HG02970 (cell line): ENCODE measurements around the gene PLAGL2.

Source experiments
- ATAC-seq: cut with Tn5 transposase; IDR thresholded peaks from one replicate; pipeline ENCODE4 v1.9.1; 2021; ENCODE audit warnings: mild to moderate bottlenecking, moderate library complexity, moderate number of reproducible peaks; ENCODE audit not compliant: unreplicated experiment, low FRiP score

Gene PLAGL2

GRCh38 chr20:32232326-32232886 lies 24.9 kb upstream of the PLAGL2 start:
- ATAC-seq = no peak

DNA sequence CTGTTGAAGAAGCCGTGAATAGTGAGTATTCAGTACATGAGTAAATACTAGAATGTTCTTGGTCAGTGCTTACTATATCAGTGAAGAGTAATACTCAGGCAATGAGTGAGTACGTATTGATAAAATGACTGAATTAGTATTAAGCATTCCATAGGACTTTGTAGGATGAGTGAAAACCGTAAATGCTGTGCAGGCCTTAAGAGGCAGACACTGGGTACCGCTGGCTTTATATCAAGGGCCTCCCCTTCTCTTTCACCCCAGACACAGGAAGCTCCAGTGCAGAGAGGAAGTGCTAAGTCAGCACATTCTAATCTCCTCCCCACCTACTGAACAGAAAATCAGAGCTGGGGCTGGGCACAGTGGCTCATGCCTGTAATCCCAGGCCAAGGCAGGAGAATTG lies 24.3 kb upstream of the PLAGL2 start:
- no peak for ATAC-seq

DNA sequence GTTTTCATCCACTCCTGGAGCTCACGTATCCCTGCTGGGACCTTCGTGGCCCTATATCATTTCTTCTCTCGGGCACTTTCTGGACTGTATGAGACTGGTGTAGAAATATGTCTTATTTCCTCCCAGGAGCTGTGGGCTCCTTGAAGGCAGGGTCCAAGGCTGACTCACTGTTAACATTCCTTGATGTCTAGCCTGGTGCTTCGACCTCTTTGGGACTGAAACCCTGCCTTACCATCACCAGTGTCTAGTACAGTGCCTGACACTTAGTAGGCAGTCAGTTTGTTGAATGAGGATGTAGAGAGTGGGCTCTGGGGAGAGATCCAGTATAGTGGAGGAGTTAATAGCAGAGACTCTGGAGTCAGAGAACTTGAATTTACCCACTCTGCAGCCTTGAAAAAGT lies 23.7 kb upstream of the PLAGL2 start:
- no peak for ATAC-seq

- no peak for ATAC-seq
Observed at GRCh38 chr20:32230707-32231106, 23.2 kb upstream of the PLAGL2 start.

GRCh38 chr20:32229251-32229747 lies 21.8 kb upstream of the PLAGL2 start:
- no peak for ATAC-seq

DNA sequence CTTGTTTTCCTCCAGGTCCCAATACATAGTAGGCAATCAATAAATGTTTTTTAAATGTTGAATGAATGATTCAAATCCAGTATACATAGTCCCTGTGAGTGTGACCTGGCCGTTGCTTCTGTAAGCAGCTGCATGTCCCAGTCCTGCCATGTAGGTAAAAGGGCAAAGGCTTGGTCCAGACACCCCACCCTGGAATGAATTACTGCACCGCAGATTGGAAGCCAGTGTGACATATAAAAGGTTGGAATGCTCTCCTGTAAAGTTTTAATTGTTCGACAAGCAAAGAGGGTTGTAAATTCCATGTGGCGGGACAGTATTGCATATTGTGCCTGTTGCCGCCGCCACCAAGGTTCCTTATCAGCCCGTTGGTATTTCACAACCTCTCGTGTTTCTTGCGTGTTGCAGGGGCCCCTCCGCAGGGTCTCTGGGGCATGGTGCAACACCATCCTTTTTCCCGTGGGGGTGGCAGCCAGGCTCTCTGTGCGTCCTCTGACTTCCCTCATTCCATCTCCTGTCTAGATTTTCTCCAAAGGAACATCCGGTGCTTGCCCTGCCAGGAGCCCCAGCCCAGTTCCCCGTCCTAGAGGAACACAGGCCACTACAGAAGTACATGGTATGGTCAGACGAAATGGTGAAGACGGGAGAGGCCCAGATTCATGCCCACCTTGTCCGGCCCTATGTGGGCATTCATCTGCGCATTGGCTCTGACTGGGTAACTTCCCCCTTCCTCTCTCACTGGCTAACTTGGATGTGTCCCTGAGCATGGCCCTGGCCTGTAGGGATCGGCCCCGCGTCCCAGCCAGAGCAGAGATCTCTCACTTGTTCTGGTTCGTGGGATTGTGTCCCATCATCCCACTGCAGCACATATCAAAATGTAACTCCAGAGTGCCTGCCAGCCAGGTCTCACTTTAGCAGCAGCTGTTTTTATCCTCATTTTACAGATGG lies 20.5 kb upstream of the PLAGL2 start:
- no peak for ATAC-seq

- no peak for ATAC-seq
Observed at GRCh38 chr20:32227306-32227705, 19.8 kb upstream of the PLAGL2 start.

- no peak for ATAC-seq
Observed at GRCh38 chr20:32226391-32226790, 18.8 kb upstream of the PLAGL2 start.

DNA sequence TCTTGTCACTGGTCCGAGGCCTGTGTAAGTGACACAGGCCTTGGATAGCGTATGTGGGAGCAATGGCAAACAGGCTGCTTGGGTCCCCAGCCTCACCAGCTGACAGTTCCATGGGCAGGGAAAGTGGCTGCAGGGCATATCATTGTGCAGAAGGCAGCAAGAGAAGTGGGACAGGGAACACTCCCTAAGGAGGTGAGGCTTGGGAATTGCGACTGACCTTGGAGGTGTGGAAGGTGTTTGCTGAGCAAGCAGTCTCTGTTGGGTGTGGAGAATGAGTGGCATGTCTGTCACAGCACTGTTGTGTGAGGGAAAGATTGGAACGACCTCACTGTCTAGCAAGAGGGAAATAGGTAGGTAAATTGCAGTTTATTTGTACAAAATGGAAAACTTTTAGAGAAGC lies 16.9 kb upstream of the PLAGL2 start:
- ATAC-seq = no peak

DNA sequence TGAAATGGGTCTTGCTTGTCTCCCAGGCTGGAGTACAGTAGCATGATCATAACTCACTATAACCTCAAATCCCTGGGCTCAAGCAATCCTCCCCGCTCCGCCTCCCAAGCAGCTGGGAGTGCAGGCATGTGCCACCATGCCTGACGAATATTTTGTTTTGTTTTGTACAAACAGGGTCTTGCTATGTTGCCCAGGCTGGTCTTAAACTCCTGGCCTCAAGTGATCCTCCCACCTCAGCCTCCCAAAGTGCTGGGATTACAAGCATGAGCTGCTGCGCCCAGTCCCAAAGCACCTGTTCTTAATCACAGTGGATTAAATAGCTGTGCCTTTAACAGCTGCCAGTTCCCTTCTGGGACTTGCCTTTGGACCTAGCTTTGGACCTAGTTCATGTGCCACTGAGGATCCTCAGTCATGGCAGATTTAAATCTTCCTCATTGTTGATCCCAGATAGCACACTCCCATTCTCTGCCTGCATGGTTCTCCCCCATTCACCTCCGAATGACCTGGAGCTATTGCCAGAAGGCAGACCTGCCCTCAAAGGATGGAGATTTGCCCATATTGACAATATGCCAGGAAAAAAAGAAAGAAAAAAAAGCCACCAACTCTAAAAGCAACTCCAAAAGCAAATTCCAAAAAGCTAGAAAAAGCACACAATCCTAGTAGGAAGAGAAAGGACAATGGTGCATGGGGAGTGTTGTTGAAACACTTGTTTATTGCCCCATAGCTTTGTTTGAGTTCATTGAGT lies 10.8 kb upstream of the PLAGL2 start:
- ATAC-seq = no peak

DNA sequence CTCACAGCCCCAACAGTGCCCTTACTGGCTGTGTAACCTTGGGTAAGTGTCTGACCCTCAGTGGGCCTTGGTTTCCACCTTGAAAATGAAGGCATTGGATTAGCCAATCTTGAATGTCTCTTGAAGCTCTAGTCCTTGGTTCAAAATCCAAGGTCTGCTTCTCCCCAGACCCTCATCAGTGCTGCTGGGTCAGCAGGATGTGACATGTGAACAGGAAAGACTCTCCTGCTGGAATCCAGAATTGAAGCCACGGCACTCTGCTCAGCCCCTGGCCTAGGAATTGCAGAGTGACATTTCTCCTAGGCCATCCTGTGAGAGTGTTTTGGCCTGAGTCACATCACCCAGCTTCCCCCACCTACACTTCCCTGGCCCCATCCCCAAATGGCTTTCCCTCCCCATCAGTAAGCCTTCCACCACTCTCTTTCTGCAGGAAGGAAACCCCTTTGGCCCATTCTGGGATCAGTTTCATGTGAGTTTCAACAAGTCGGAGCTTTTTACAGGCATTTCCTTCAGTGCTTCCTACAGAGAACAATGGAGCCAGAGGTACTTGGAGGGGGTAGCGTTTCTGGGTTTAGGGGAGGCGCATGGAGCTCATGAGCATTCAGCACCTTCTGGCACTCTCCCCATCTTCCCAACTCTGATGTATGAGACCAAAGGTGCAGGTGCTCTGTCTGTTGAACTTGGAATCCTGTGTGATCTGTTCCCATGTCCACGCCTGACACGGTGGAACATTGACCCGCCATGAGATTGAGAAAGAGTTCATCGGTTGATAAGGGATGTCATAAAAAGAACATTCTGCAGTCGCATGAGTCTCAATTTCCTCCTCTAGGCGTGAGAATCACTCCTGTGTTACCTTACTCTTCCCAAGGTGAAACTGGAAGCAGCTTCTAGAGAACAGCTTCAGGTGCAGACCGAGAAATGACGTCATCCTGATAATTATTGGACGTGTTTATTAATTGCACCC lies 8.9 kb upstream of the PLAGL2 start:
- no peak for ATAC-seq

GRCh38 chr20:32215729-32216128 lies 8.2 kb upstream of the PLAGL2 start:
- ATAC-seq = no peak

DNA sequence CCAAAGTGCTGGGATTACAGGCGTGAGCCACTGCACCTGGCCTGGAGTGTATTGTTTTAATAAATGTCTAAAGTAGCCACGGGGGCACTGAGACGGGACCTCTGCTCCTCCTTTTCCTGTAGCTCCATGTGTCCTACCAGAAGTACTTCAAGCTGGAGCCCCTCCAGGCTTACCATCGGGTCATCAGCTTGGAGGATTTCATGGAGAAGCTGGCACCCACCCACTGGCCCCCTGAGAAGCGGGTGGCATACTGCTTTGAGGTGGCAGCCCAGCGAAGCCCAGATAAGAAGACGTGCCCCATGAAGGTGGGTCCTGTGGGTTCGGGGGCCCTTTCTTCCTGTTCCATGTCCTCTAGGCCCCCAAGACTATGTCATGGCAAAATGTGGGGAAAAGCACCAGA lies 7.6 kb upstream of the PLAGL2 start:
- ATAC-seq = no peak

GRCh38 chr20:32213870-32214269 lies 6.3 kb upstream of the PLAGL2 start:
- ATAC-seq = no peak

- ATAC-seq = no peak
Observed at GRCh38 chr20:32209850-32210605, 2.5 kb upstream of the PLAGL2 start.

DNA sequence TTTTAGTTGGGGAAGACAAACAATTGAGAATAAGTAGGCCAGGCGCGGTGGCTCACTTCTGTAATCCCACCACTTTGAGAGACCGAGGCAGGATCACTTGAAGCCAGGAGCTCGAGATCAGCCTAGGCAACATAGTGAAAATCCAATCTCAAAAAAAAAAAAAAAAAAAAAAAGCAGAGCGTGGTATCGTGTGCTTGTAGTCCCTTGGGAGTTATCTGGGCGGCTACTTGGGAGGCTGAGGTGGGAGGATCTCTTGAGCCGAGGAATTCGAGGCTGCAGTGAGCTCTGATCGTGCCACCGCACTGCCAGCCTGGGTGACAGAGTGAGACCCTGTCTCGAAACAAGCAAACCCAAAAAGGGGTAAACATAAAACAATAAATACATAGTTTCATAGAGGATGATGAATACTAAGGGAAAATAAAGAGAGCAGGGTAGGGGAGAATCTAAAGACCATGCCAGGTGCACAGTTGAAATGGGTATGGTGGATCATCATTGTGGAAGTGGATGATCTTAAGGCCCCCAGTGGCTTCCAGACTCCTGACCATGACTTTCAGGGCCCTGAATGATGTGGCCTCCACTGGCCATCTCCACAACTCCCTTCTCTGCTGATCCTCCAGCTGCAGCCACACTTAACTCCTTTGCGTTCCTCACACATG lies 1.1 kb upstream of the PLAGL2 start:
- no peak for ATAC-seq

DNA sequence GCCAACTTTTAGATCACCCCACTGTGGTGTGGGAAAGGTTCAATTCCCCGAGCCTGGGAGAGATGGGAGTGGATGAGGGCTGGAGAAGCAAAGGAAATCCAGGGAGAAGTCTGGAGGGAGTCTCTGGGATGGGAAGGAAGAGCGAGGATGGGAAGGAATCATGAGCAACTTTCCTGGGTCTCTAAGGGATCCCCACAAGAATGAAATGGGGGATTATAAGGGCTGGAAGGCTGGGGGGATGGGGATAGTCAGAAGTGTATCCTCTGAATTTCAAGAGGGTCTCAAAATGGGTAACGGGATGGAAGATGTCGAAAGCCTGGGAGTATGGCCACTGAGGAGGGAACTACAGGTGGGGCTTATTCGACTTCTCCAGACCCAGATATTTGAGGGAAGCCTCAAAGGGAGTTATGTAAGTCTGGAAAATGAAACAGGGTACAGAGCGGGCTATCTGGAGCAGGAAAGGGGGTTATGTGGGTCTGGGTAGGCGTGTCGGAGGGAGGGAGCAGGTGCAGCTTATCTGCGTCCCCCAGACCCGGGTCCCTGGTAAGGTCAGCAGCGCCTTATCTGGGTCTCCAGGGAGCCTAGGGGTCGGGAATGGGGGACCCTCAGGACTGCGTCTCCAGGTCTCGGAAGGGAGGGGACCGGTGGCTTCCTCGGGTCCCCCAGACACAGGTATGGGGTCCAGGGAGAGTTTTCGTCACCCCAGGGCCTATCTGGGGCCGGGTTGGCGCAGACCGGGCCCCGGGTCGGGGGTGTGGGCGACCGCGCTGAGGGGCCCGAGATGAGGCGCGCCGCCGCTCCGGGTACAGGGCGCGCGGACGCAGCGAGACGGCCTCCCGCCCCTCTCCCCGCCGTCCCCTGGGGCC lies 550 bp downstream of the PLAGL2 start:
- peak; percentile 26 for ATAC-seq
